Mesendoderm (in vitro differentiated cells): ENCODE measurements around the gene PCYT1A.
"Not testable (repeated sequence)": the region's sequence is repeated elsewhere in the genome, so short reads cannot be mapped to it uniquely, and the experiment has no call there.

ENCODE experiments used
- DNase-seq: peaks from one replicate; pipeline ENCODE4 v3.0.0; 2013
- H2AK5ac ChIP-seq: 2 replicates; pipeline ENCODE4 v1.6.1; 2013; ENCODE audit warnings: low read length, inconsistent platforms
- H2BK120ac ChIP-seq: 2 replicates; pipeline ENCODE4 v1.6.1; 2013; ENCODE audit warnings: low read depth, mild to moderate bottlenecking, low read length, moderate library complexity, mixed read lengths
- H2BK15ac ChIP-seq: replicated peaks from 2 replicates; pipeline ENCODE4 v1.6.1; 2013; ENCODE audit warnings: low read depth, mild to moderate bottlenecking, moderate library complexity
- H2BK5ac ChIP-seq: 2 replicates; pipeline ENCODE4 v1.6.1; 2013; ENCODE audit warnings: low read length, inconsistent platforms
- H3K18ac ChIP-seq: 2 replicates; pipeline ENCODE4 v1.6.1; 2013; ENCODE audit warnings: mild to moderate bottlenecking, low read length, mixed read lengths
- H3K23ac ChIP-seq: one replicate; pipeline ENCODE4 v1.6.1; 2013; ENCODE audit warnings: low read length
- H3K27ac ChIP-seq: 2 replicates; pipeline ENCODE4 v1.5.1; 2013; ENCODE audit warnings: low read depth, mild to moderate bottlenecking, inconsistent platforms, low read length, moderate library complexity
- H3K27me3 ChIP-seq: 2 replicates; pipeline ENCODE4 v1.6.1; 2013; ENCODE audit warnings: low read length, control low read depth, mild to moderate bottlenecking, inconsistent platforms; ENCODE audit not compliant: insufficient read depth, poor library complexity
- H3K36me3 ChIP-seq: 2 replicates; pipeline ENCODE4 v1.6.1; 2013; ENCODE audit warnings: low read length, inconsistent platforms; ENCODE audit not compliant: control insufficient read depth, insufficient read depth
- H3K4ac ChIP-seq: one replicate; pipeline ENCODE4 v1.6.1; 2013; ENCODE audit warnings: low read depth, mild to moderate bottlenecking, low read length, moderate library complexity
- H3K4me1 ChIP-seq: 2 replicates; pipeline ENCODE4 v1.6.1; 2013; ENCODE audit warnings: low read depth, low read length, inconsistent platforms; ENCODE audit not compliant: control insufficient read depth
- H3K4me2 ChIP-seq: 2 replicates; pipeline ENCODE4 v1.6.1; 2013; ENCODE audit warnings: low read length
- H3K4me3 ChIP-seq: 2 replicates; pipeline ENCODE4 v1.5.1; 2013; ENCODE audit warnings: mild to moderate bottlenecking, low read length
- H3K56ac ChIP-seq: one replicate; pipeline ENCODE4 v1.6.1; 2013; ENCODE audit warnings: low read length
- H3K79me1 ChIP-seq: 2 replicates; pipeline ENCODE4 v1.6.1; 2013; ENCODE audit warnings: low read length, inconsistent platforms
- H3K79me2 ChIP-seq: 2 replicates; pipeline ENCODE4 v1.6.1; 2013; ENCODE audit warnings: mild to moderate bottlenecking, low read length; ENCODE audit not compliant: control insufficient read depth, insufficient read depth
- H3K9ac ChIP-seq: 2 replicates; pipeline ENCODE4 v1.6.1; 2013; ENCODE audit warnings: low read length, inconsistent platforms
- H4K5ac ChIP-seq: one replicate; pipeline ENCODE4 v1.6.1; 2013; ENCODE audit warnings: low read length
- H4K8ac ChIP-seq: one replicate; pipeline ENCODE4 v1.6.1; 2013; ENCODE audit warnings: low read depth, mild to moderate bottlenecking, control low read depth, low read length, moderate library complexity
- WGBS: extraction: QIAGEN DNeasy Blood & Tissue Kit; methylation state at CpG from one replicate; pipeline ENCODE4 v1.1.7; 2013; ENCODE audit warnings: low lambda C conversion rate, missing lambda C conversion rate; ENCODE audit not compliant: insufficient coverage; ENCODE audit errors: extremely low coverage; 5-methylcytosine and 5-hydroxymethylcytosine counted together

PCYT1A gene

GRCh38 chr3:196207833-196208607 is 79.5 kb downstream of the PCYT1A start:
- no peaks in the 10 kb centered on the region for H3K79me1 ChIP-seq

DNA sequence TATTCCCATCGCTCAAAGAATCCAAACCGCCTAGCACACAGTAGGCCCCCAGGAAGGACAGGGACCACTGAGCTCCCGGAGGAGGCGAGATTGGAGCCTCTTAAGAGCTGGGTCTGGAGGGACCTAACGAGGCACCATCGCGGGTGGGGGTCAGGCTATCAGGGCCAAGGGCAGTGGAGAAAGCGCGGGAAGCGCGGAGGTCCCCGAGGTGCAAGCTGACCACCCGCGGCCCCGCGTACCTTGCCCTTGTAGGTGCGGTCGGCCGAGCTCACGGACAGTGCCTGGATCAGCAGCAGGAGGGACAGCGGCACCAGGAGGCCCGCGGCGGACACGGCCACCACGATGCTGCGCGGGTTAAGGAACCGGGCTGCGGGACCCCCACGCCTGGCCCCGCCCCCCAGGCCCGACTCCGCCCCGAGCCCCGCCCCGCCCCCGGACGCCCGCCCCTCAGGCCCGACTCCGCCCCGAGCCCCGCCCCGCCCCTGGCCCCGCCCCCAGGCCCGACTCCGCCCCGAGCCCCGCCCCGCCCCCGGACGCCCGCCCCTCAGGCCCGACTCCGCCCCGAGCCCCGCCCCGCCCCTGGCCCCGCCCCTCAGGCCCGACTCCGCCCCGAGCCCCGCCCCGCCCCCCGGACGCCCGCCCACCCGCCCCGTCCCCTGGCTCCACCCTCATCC is 80.2 kb downstream of the PCYT1A start:
- Histone ChIP-seq H3K23ac (no peak overlapping the region), H2AK5ac (no peak overlapping the region), H3K4me1 (no peaks in the 10 kb centered on the region), H3K79me2 (no peaks in the 10 kb centered on the region), H3K27me3 (no peaks in the 10 kb centered on the region), H3K36me3 (no peaks in the 10 kb centered on the region), H3K9ac (peak overlapping the region; percentile 30), H2BK120ac (no peak overlapping the region), H3K79me1 (no peaks in the 10 kb centered on the region), H2BK5ac (no peak overlapping the region), H2BK15ac (no peak overlapping the region), H3K4me2 (peak overlapping the region; percentile 49), H4K5ac (no peak overlapping the region), H3K56ac (peak overlapping the region; percentile 44), H3K27ac (no peak overlapping the region), H3K18ac (no peak overlapping the region), H3K4me3 (peak overlapping the region; percentile 30), H4K8ac (no peak overlapping the region), H3K4ac (no peak overlapping the region)
- no peak for DNase-seq
- WGBS = no CpG with 5 or more reads among the region's 70 CpGs

More at GRCh38 chr3:196207833-196208607, 79.5 kb downstream of the PCYT1A start:
- H3K56ac ChIP-seq = peak overlapping the region; percentile 18
- peak; percentile 89 for DNase-seq
- peak overlapping the region; percentile 51 for H3K4me2 ChIP-seq
- no CpG with 5 or more reads among the region's 49 CpGs for WGBS
- no peak overlapping the region for H3K27ac ChIP-seq
- no peak overlapping the region for H2AK5ac ChIP-seq
- H3K4ac ChIP-seq = no peak overlapping the region
- no peak overlapping the region for H4K8ac ChIP-seq
- H3K4me1 ChIP-seq = no peaks in the 10 kb centered on the region
- no peaks in the 10 kb centered on the region for H3K36me3 ChIP-seq
- H2BK5ac ChIP-seq = no peak overlapping the region
- peak overlapping the region; percentile 42 for H3K4me3 ChIP-seq
- no peak overlapping the region for H3K9ac ChIP-seq
- H3K18ac ChIP-seq = no peak overlapping the region
- H4K5ac ChIP-seq = no peak overlapping the region
- H2BK15ac ChIP-seq = no peak overlapping the region
- H3K23ac ChIP-seq = no peak overlapping the region
- H3K79me2 ChIP-seq = no peaks in the 10 kb centered on the region
- H2BK120ac ChIP-seq = no peak overlapping the region
- no peaks in the 10 kb centered on the region for H3K27me3 ChIP-seq

GRCh38 chr3:196205442-196206205 is 81.9 kb downstream of the PCYT1A start:
- H3K56ac ChIP-seq, H3K9ac ChIP-seq, H4K5ac ChIP-seq, H3K4ac ChIP-seq, H2BK15ac ChIP-seq, H3K4me3 ChIP-seq, H2BK120ac ChIP-seq, H3K18ac ChIP-seq, H4K8ac ChIP-seq, H3K27me3 ChIP-seq, H2BK5ac ChIP-seq, H3K4me2 ChIP-seq, H3K4me1 ChIP-seq, H3K27ac ChIP-seq, H3K36me3 ChIP-seq, H3K79me1 ChIP-seq, H3K23ac ChIP-seq, H3K79me2 ChIP-seq, H2AK5ac ChIP-seq: not testable (repeated sequence)
- peak; percentile 35 for DNase-seq
- no CpG with 5 or more reads among the region's 9 CpGs for WGBS

DNA sequence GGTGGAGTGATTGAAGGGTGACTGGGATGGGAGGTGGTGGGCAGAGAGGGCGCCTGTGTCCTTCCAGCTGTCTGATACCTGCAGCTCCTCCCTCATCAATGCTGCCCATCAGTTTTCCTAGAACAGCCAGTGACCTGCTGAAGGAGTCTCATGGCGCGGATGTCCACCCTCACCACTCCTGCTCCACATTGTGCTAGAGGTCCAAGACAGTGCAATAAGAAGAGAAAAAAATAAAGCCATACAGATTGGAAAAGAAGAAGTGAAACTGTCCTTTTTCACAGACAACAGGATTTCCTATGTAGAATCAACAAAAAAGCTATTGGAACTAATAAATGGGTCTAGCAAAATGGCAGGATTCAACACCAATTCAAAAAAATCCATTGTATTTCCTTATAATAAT is 83.7 kb downstream of the PCYT1A start:
- Histone ChIP-seq H3K56ac (no peak overlapping the region), H2BK5ac (no peak overlapping the region), H3K79me2 (no peaks in the 10 kb centered on the region), H3K23ac (no peak overlapping the region), H3K27ac (no peak overlapping the region), H3K9ac (no peak overlapping the region), H2BK15ac (no peak overlapping the region), H3K4ac (no peak overlapping the region), H4K5ac (no peak overlapping the region), H4K8ac (no peak overlapping the region), H3K4me3 (no peak overlapping the region), H3K4me1 (no peaks in the 10 kb centered on the region), H2AK5ac (no peak overlapping the region), H3K36me3 (no peaks in the 10 kb centered on the region), H3K4me2 (no peak overlapping the region), H2BK120ac (no peak overlapping the region), H3K79me1 (no peaks in the 10 kb centered on the region), H3K27me3 (no peaks in the 10 kb centered on the region), H3K18ac (no peak overlapping the region)
- no peak for DNase-seq
- WGBS = no CpG with 5 or more reads among the region's 3 CpGs

- no peaks in the 10 kb centered on the region for H3K79me2 ChIP-seq
- no peak overlapping the region for H2BK5ac ChIP-seq
- no peak overlapping the region for H3K4me2 ChIP-seq
- H3K36me3 ChIP-seq = no peaks in the 10 kb centered on the region
- no peak overlapping the region for H3K23ac ChIP-seq
- no peak overlapping the region for H3K4ac ChIP-seq
- no peak overlapping the region for H3K27ac ChIP-seq
- H2AK5ac ChIP-seq = no peak overlapping the region
- no peak overlapping the region for H2BK15ac ChIP-seq
- DNase-seq = no peak
- no peaks in the 10 kb centered on the region for H3K79me1 ChIP-seq
- no peak overlapping the region for H3K18ac ChIP-seq
- H4K5ac ChIP-seq = no peak overlapping the region
- no peak overlapping the region for H3K9ac ChIP-seq
- H3K27me3 ChIP-seq = no peaks in the 10 kb centered on the region
- H4K8ac ChIP-seq = no peak overlapping the region
- H2BK120ac ChIP-seq = no peak overlapping the region
- H3K4me1 ChIP-seq = no peaks in the 10 kb centered on the region
- H3K4me3 ChIP-seq = no peak overlapping the region
- no CpG with 5 or more reads among the region's 21 CpGs for WGBS
- no peak overlapping the region for H3K56ac ChIP-seq
Measured at GRCh38 chr3:196202516-196202970, 85.0 kb downstream of the PCYT1A start.
